TTC549 (cell line): ENCODE measurements around the gene SH3GL3.

Experiments
- FAIRE-seq: peaks from 2 replicates; lab custom pipeline; 2012; peaks lifted over from hg19 to GRCh38; lab: Jason Lieb, UNC

The SH3GL3 gene

DNA sequence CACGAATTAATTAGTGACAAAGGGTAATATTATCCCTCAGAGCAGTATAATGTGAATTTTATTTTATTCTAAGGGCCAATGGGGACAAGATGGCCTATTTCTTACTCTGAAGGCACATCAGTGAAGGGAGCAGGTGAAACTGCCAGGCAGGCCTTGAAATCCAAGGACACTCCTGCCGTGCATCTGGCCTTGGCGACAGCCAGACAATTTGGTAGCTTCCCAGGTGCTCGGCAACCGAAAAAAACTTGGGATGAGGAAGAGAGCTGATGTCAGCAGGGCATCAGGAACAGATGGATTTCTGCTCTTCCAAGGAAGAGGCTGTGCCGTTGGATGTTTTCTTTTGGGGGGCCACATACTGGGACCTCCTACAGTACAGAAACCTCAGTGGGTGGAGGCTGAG, 123.6 kb downstream of the SH3GL3 start:
- no peak for FAIRE-seq

- FAIRE-seq, result peak; percentile 53
Observed at GRCh38 chr15:83571820-83572707, 124.9 kb downstream of the SH3GL3 start.

- no peak for FAIRE-seq
Observed at GRCh38 chr15:83574345-83574744, 127.2 kb downstream of the SH3GL3 start.

DNA sequence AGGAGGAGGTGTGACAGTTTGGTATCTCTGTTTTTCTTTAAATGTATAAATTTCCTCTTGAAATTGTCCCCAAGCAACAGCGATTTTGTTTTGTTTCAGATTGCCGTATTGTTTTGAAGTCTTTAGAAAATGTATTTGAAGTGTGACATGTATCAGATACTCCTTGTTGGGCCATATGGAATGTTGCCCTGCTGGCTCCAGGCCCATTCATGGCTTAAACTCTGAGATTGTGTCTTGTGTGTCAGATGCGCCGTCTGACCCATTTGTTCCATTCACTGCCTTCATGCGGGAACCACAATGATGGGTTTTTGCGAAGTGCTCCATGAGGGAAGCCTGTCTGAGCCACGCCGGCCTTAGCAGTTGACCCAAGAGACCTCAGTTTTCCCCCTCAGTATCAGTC, 131.6 kb downstream of the SH3GL3 start:
- no peak for FAIRE-seq

GRCh38 chr15:83581381-83581780, 134.2 kb downstream of the SH3GL3 start:
- FAIRE-seq, result no peak

DNA sequence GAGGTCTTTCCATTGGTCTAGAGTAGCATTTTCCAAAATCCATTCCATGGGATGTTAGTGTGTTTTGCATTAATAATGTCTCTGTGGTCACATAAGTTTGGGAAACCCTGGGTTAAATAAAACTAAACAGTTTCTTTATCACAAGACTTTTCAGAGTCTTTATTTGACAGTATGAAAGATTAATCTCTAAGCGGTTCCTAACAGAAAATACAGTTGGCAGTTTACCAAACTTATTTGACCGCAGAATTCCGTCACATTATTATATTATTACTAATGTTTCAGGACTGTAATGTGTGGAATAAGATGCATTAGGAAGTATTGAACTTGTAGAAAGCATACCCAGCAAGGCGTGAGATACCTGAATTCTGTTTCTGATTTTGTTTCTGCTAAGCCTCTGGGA, 135.2 kb downstream of the SH3GL3 start:
- no peak for FAIRE-seq

DNA sequence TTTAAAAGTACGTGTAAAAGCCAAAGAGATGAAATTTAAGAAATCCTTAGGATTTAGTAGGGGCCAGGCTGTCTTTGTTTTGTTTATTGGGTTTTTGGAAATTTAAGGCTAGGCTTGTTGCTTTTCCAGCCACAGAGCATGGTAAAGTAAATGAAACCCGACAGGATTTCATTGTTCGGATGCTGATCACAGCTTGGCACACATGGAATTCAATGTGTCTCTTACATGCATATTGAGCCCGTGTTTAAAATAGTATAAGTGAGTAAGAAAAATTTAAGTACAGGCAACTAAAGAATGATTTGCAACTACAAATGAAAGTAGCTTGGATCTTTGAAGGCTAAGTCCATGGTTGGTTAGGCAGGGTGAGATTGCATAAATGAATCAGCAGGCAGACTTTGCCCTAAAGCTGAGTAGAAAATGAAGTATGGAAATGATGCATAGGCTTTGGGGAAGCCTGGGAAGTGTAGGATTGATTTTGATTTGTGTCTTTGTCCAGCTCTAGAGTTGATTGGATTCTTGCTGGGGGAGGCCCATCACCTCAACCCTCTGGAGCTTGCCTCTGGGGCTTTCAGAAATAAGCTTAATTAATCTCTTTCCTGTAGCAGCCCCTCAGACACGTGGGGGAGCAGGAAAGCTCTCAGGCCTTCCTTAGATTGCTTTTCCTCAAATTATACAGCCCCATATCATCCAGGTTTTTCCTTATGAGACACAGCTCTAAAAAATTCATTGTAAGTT, 138.6 kb downstream of the SH3GL3 start:
- no peak for FAIRE-seq

GRCh38 chr15:83587091-83587490, 139.9 kb downstream of the SH3GL3 start:
- no peak for FAIRE-seq

DNA sequence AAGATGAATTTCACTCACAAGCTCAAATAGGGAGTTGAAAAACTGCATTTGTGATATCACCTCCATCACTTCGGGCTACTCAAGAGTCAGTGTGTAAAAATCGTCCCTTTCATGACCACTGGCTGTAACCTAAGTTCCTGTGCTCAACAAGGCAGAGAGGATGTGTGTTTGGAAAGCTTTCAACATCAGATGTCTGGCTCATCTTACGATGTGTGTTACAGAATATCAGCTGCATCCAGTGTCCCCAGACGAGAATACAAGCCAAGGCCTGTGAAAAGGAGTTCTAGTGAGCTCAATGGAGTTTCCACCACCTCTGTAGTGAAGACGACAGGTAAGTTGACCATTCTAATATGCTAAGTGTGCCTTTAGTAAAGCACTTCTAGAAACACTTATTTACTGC, 141.3 kb downstream of the SH3GL3 start:
- no peak for FAIRE-seq

DNA sequence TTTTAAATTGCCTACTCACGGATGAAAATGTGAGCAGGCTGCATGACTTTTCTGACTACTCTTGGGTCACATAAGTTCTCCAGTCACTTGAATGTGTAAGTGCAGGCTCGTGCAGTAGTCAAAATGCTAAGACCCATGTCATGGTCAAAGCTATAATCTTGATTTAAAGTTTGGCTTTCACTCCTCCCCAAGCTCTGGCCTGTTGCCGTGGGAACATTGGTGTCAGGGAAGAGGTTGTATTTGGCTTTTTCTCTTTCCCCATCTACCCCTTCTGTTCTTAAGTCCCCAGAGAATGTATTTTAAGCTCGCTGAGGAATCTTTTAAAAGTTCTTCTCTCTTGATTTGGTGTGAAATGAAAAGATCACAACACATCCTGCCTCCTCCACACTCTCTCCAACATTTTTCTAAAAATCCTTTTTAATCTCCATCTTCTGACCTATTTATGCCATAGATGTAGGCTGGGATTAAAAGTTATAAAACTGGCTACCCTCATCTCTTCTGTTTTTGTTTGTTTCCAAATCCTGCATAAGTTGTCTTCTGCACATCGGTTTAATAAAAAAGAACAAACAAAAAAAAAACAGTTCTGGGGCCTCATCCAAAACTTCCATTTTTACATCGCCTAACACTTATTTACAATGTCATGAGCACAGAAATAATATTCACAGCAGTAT, 145.4 kb downstream of the SH3GL3 start:
- FAIRE-seq, result no peak

DNA sequence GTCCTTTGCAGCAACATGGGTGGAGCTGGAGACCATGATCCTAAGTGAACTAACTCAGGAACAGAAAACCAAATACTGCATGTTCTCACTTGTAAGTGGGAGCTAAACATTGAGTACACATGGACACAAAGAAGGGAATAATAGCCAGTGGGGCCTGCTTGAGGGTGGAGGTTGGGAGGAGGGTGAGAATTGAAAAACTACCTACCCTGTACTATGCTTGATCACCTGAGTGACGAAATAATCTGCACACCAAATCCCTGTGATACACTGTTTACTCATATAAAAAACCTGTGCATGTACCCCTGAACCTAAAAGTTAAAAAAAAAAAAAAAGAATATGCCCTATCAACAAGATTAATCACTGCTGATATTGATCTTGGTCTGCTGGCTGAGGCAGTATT, 148.1 kb downstream of the SH3GL3 start:
- FAIRE-seq, result no peak

DNA sequence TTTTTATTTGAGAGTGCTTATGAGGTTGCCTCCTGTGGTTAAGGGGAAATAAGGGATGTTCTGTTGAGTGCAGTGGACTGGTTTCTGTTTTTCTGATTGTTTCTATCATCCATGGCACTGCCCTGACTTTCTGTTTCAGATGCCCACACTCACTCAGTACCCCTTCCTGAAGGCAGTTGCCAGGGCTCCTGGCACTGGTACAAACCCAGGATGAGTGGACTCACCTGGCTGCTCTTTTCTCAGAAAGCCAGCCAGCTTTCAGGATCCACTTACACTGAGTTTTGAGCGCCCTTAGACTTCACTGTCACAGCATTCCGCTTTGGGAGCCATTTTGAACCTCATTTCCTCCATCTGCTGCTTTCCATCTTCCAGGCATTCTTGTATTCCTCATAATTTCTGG, 150.9 kb downstream of the SH3GL3 start:
- no peak for FAIRE-seq

DNA sequence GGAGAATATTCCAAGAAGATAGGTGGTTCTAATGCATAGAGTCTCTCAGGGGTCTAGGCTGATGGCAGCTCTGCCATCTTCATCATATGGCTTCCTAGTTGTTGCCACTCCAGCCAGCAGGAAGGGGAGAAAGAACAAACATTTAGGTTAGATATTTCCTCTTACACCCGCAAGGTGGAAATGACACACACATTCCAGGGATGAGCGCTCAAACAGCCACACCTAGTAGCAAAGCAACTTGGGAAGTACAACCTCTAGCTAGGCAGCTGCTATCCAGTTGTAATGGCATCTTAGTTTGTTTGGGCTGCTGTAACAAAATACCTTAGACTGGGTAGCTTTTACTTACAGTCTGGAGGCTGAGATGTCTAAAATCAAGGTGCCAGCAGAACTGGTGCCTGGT, 154.9 kb downstream of the SH3GL3 start:
- no peak for FAIRE-seq

DNA sequence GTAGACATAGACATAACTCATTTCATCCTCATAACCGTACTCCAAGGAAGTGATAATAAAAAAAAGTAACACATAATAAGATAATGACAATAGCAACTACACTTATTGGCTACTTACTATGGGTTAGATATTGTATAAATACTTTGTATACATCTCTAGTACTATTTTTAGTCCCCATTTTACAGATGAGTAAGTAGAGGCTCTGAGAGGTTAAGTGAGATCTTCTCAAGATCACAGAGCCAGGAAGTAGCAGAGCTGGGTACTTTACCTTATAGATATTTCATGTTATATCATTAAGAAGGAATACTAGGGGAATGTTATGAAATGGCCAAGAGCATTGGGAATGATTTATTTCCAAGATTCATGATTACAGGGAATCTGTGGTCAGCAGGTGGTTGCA, 157.4 kb downstream of the SH3GL3 start:
- FAIRE-seq, result no peak

- no peak for FAIRE-seq
Observed at GRCh38 chr15:83605111-83605945, 158.2 kb downstream of the SH3GL3 start.

- FAIRE-seq, result no peak
Observed at GRCh38 chr15:83610132-83610531, 163.0 kb downstream of the SH3GL3 start.

DNA sequence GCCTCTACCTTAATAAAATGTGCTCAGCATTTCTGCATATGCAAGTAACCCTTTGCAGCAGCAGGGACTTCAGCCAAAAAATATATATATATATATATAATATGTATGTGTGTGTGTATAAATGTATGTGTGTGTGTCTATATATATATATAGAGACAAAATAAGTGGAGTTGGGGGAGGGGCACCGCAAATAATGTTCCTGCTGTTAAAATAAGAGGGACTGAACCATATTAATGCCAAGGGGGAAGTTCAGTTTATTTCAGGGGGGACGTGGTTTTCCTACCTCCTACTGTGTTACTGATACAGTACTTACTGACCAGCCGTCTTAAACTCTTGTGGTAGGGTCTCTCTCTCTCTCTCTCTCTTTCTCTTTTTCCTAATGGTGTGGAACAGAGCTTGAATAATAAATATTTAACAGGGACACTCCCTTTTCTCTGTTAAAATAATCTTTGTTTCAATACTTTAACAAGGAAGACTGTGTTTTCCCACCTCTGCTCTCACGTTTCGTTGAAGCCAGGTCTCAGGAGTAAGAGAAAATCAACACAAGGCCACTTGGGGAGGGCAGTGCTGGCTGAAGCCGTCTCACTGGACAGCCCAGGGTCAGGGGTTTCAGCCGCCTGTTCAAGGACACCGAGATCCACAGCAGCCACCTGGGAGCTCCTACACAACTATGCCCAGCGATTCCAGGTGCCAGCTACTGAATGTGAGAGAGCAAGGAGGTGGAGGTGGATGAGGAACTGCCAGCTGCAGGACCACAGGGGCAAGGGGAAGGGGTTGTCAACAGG, 164.0 kb downstream of the SH3GL3 start:
- no peak for FAIRE-seq

DNA sequence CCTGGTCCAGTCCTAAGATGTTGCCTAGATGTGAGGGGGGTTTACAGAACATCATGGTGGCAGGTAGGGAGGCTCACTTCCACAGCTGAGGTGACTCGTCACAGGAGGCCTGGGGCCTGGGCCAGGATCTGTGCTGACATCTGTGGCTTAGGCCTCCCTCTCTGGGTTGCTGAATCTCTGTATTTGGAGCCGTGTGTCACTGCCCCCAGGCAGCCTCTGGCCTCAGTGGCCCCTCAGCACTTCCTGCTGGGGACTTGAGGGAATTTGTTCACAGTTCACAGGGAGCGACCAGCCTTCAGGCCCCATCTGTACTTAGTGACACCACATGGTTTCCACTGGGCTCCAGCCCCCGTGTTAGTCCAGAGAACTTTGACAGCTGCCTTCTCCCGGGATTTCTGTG, 165.1 kb downstream of the SH3GL3 start:
- no peak for FAIRE-seq

DNA sequence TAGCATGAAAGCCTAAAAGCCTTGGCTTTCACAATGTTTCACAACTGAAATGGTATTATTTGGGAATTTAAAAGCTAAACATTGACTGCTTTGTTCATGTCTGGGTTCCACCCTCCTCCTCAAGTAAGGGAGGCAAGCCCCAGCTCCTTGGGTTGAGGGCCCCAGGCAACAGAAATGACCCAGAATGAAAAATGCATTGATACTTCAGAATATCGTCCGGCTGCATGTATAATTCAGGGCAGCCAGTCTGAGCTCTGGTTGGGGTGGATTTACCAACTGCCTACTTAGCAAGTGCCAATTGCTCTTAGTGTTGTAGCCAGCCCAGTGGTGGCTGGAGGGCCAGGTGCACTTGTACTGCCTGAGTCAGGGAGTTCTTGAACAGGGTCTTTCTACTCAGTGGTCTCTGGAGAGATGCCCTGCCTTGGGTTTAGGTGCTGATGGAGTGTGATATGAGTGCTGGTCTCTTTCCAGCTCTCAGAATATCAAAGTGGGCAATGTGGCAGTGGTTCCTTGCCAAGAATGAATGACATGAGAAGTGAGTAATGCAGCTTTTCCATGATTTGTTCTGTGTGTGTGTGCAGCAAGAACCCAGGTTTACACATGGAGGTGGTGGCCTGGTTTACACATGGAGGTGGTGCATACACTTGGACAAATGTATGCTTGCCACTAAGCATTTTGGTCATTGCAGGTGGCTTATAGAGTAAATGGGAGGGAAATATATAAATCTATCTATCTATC, 165.9 kb downstream of the SH3GL3 start:
- FAIRE-seq, result no peak

DNA sequence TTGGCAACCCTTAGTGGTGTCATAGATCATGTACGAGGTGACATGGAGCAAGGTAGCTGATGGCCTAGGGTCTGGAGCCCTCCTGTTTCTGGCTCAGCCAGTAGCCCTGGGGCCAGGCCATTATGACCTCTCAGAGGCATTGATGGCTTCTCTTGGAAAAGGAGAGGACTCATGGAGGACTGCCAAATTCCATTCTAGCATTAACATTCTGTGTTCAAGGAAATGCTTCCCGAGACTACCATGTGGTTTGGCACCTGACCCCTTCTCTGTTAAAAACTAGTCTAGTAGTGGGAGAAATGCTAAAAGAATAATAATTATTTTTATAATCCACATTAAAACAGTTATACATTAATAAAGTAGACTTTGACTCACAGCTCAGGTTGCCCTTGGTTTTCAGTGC, 166.6 kb downstream of the SH3GL3 start:
- no peak for FAIRE-seq

DNA sequence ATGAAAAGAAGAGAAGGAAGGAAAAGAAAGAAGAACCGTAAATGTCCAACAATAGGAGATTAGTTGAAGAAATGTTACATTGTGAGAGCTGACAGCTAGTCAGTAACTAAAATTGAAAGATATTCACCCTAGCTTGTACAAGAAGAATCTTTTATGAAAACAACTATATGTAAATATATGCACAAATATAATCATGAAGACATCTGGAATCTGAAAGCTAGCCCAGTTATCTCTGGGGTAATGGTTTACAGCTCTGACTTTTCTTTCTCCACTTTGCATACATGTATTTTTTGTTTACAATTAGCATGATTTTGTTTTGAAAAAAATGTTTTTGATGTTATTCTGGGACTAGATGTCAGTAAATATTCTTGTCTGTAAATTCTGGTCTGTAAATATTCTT, 169.7 kb downstream of the SH3GL3 start:
- FAIRE-seq, result no peak
